Activated CD8-positive, alpha-beta memory T cell treated with anti-CD3 and anti-CD28 coated beads, Interleukin-2, amount 10 ng/mL, durations not matched to agents 7 days and 5 days (primary cell): ENCODE results near the gene RAD51B. TPM values are rescaled to one million over a fixed set of nuclear protein-coding genes. Genes with fewer than 3 reads are reported as not detected.

Experiments
- ATAC-seq: fragments of 150-1000 bp; cut with Tn5 transposase; one replicate; pipeline ENCODE4 v1.10.0; 2021; ENCODE audit warnings: moderate library complexity
- CTCF ChIA-PET: fragments of 350-600 bp; sonication (Branson Sonifier 250); formaldehyde crosslinking; loops from one replicate; lab custom pipeline; 2021; ENCODE audit warnings: antibody characterized with exemption; lab: Charles Lee
- DNase-seq: peaks from one replicate; pipeline ENCODE4 v3.0.0-alpha.2; 2020
- H3K27ac Mint-ChIP-seq: one replicate; pipeline ENCODE4 v1.8.0; 2021; ENCODE audit warnings: mild to moderate bottlenecking, mixed read lengths
- H3K27me3 Mint-ChIP-seq: one replicate; pipeline ENCODE4 v1.8.0; 2021; ENCODE audit warnings: mixed read lengths
- H3K36me3 Mint-ChIP-seq: one replicate; pipeline ENCODE4 v1.8.0; 2021; ENCODE audit warnings: mild to moderate bottlenecking, mixed read lengths
- H3K4me1 Mint-ChIP-seq: one replicate; pipeline ENCODE4 v1.8.0; 2021; ENCODE audit warnings: mixed read lengths
- H3K4me3 Mint-ChIP-seq: one replicate; pipeline ENCODE4 v1.8.0; 2021; ENCODE audit warnings: mild to moderate bottlenecking, moderate library complexity, mixed read lengths
- H3K9me3 Mint-ChIP-seq: one replicate; pipeline ENCODE4 v1.8.0; 2022; ENCODE audit warnings: low read depth, mixed read lengths
- total RNA-seq, 2 experiments: library from RNA; stranded (reverse); gene quantifications; one replicate each; pipeline ENCODE4 v1.2.3, GENCODE V29; 2021

Gene RAD51B
- total RNA-seq, 2 experiments from 2014 or later = 35.3 to 55.5 TPM

GRCh38 chr14:68308726-68309520 lies 489.3 kb downstream of the RAD51B start:
- Mint-ChIP-seq H3K27ac (no peak overlapping the region), H3K9me3 (no peaks in the 10 kb centered on the region), H3K4me3 (no peak overlapping the region), H3K36me3 (peaks cover 1% of the 10 kb centered on the region), H3K27me3 (no peaks in the 10 kb centered on the region), H3K4me1 (peaks cover 11% of the 10 kb centered on the region)
- ATAC-seq = no peak
- CTCF ChIA-PET = interaction anchor here (0.8 kb wide), 1 partner anchor 11 kb away, joined by 3 read pairs; no protein-coding TSS in a partner anchor
- DNase-seq = no peak

DNA sequence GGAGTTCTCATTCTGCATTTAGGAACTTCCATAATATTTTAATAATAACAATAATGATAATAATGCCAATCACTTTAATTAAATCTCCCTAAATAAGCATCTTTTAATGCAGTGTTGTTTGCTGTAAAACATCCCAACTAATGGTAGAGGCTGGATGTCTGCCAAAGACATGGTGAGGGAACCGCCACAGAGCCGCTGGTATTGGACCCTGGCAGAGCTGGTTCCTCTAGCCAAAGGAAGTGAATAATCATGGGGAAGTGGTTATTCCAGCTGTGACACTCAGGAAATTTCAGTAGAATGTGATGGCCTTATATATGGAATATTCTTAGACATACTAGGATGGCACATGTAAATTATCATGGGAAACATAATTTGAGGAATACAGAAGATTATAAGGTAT lies 490.0 kb downstream of the RAD51B start:
- Mint-ChIP-seq H3K4me3 (no peak overlapping the region), H3K9me3 (no peaks in the 10 kb centered on the region), H3K36me3 (peaks cover 1% of the 10 kb centered on the region), H3K27ac (no peak overlapping the region), H3K4me1 (peaks cover 11% of the 10 kb centered on the region), H3K27me3 (no peaks in the 10 kb centered on the region)
- ATAC-seq = no peak
- DNase-seq = no peak
- CTCF ChIA-PET = no interaction called here

GRCh38 chr14:68312300-68312699 lies 492.7 kb downstream of the RAD51B start:
- no peak overlapping the region for H3K27ac Mint-ChIP-seq
- CTCF ChIA-PET = no interaction called here
- H3K27me3 Mint-ChIP-seq = no peaks in the 10 kb centered on the region
- no peak for ATAC-seq
- H3K4me3 Mint-ChIP-seq = no peak overlapping the region
- H3K9me3 Mint-ChIP-seq = no peaks in the 10 kb centered on the region
- DNase-seq = no peak
- H3K4me1 Mint-ChIP-seq = peaks cover 14% of the 10 kb centered on the region
- peaks cover 6% of the 10 kb centered on the region for H3K36me3 Mint-ChIP-seq

DNA sequence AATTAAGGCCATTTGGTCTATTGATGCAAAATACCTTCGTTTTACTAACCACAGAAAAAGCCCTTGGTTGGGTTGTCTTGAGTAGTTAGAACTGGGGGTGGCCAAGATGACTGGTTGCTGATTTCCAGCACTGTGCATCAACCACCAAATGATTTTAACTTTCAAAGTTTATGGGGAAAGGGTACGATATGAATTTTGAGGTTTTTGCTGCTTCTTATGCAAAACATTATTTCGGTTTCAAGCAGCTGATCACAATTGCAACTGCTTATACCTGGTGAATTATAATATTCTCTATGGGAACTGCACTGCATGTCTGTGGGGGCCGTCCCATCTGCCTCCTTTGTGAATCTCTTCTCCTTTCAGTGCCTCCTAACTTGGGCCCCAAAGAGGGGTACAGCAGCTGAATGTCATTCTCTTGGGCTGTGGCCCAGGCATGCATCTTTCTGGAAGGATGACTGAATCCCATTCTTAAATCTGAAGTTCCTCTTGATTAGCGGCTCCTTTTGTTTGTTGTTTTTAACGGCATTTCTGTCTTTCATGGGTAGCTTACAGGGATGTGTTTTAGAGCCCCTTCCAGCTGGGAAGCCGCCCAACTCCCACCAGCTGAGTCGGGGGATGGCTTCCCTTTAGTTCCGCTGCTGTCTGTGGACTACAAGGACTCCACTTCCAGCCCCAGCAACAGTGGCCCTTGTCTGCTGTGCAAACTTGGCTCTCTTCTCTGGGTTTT lies 493.5 kb downstream of the RAD51B start:
- Mint-ChIP-seq H3K36me3 (peaks cover 10% of the 10 kb centered on the region), H3K27ac (no peak overlapping the region), H3K27me3 (no peaks in the 10 kb centered on the region), H3K4me1 (peaks cover 14% of the 10 kb centered on the region), H3K9me3 (no peaks in the 10 kb centered on the region), H3K4me3 (no peak overlapping the region)
- CTCF ChIA-PET = no interaction called here
- ATAC-seq (no peak), DNase-seq (no peak)

DNA sequence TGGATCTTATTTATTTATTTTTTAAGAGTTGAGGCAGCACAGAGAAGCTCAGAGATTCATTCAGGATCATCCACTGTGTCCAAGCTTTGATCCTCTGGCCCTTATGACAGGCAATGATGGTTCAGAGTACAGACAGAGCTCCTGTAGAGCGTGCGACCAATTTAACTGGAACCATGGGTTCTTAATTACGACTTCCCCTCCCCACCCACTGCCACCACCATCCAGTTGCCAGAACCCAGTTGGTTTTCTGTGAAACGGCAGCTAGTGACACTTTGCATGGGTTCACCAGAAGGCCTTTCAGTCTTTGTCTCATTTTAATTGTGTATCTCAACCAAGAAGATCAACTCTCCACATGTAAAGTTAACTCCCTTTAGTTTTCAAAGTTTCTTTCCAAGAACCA lies 495.1 kb downstream of the RAD51B start:
- H3K36me3 Mint-ChIP-seq = peaks cover 10% of the 10 kb centered on the region
- CTCF ChIA-PET = no interaction called here
- no peak overlapping the region for H3K27ac Mint-ChIP-seq
- no peaks in the 10 kb centered on the region for H3K27me3 Mint-ChIP-seq
- DNase-seq (no peak), ATAC-seq (no peak)
- no peaks in the 10 kb centered on the region for H3K9me3 Mint-ChIP-seq
- H3K4me1 Mint-ChIP-seq = peaks cover 14% of the 10 kb centered on the region
- no peak overlapping the region for H3K4me3 Mint-ChIP-seq

DNA sequence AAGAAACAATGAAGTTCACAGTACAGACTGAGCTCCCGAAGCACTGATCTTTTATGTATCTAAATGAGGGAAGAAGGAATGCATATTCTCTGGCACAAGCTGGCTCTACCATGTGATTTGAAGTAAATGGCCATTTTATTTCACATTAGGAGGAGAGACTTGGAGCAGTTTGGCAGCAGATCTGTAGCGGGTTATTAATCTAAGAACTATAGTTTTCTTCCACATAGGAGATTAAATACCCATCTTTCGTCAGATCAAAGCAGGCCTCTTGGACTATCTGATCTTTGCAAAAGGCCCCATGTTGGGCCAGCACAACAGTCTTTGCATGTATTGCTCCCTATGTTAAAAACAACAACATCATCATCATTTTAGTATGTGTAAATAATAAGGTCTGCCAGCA lies 495.5 kb downstream of the RAD51B start:
- H3K27ac Mint-ChIP-seq = no peak overlapping the region
- no peaks in the 10 kb centered on the region for H3K27me3 Mint-ChIP-seq
- H3K4me3 Mint-ChIP-seq = no peak overlapping the region
- peaks cover 10% of the 10 kb centered on the region for H3K36me3 Mint-ChIP-seq
- CTCF ChIA-PET = no interaction called here
- H3K9me3 Mint-ChIP-seq = no peaks in the 10 kb centered on the region
- peaks cover 14% of the 10 kb centered on the region for H3K4me1 Mint-ChIP-seq
- no peak for DNase-seq
- ATAC-seq = no peak

DNA sequence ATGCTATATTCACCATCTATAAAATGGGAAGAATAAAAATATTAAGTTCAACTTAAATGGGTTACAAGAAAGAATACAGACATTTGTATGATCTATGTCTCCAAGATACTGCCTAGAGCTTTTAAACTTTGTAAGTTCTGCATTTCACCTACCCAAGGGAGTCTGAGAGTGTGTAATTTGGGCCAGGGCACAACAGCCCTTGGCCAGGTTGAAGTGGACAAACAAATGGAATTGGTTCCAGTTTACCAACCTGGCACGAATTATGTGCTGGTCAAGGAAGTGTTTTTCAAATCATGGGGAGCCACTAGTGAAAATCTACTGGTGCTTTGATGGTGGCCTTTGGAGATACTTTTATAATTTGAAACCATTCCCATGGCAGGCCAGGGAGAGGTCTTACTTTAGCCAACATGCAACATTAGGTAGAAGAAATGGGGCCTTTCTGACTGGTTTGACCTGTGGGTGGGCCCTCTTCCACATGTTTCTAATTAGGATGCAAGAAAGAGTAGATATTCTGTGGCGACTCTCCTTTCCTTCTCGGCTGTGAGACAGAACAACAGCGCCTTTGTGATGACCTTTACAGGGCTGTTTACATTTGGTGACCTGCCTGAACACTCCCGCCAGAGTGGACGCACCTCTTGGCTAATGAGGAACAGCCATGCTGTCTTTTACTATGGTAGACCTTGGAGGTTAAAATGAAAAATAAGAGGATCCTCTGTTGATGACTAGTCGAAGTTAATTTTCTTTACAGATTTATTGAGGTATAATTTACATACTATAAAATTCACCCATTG lies 496.7 kb downstream of the RAD51B start:
- Mint-ChIP-seq H3K27ac (no peak overlapping the region), H3K4me3 (no peak overlapping the region), H3K9me3 (no peaks in the 10 kb centered on the region), H3K36me3 (peaks cover 10% of the 10 kb centered on the region), H3K27me3 (no peaks in the 10 kb centered on the region), H3K4me1 (peaks cover 14% of the 10 kb centered on the region)
- CTCF ChIA-PET = interaction anchor here (0.8 to 1.6 kb wide), 2 partner anchors 46 to 472 kb away, joined by 3 to 5 read pairs; no protein-coding TSS in a partner anchor
- no peak for DNase-seq
- no peak for ATAC-seq

- Mint-ChIP-seq H3K4me1 (peaks cover 14% of the 10 kb centered on the region), H3K36me3 (peaks cover 10% of the 10 kb centered on the region), H3K4me3 (no peak overlapping the region), H3K9me3 (no peaks in the 10 kb centered on the region), H3K27ac (no peak overlapping the region), H3K27me3 (no peaks in the 10 kb centered on the region)
- CTCF ChIA-PET = interaction anchor here (0.8 to 1.6 kb wide), 2 partner anchors 47 to 472 kb away, joined by 3 to 5 read pairs; no protein-coding TSS in a partner anchor
- DNase-seq (no peak), ATAC-seq (no peak)
Observed at GRCh38 chr14:68317239-68317638, 497.7 kb downstream of the RAD51B start.

GRCh38 chr14:68318828-68319227 lies 499.2 kb downstream of the RAD51B start:
- H3K9me3 Mint-ChIP-seq = no peaks in the 10 kb centered on the region
- no peak overlapping the region for H3K27ac Mint-ChIP-seq
- H3K36me3 Mint-ChIP-seq = peaks cover 9% of the 10 kb centered on the region
- H3K27me3 Mint-ChIP-seq = no peaks in the 10 kb centered on the region
- peaks cover 3% of the 10 kb centered on the region for H3K4me1 Mint-ChIP-seq
- DNase-seq = no peak
- H3K4me3 Mint-ChIP-seq = no peak overlapping the region
- ATAC-seq = no peak
- CTCF ChIA-PET = no interaction called here

GRCh38 chr14:68320495-68320894 lies 500.9 kb downstream of the RAD51B start:
- Mint-ChIP-seq H3K36me3 (peaks cover 5% of the 10 kb centered on the region), H3K27ac (no peak overlapping the region), H3K4me1 (no peaks in the 10 kb centered on the region), H3K27me3 (no peaks in the 10 kb centered on the region), H3K9me3 (no peaks in the 10 kb centered on the region), H3K4me3 (no peak overlapping the region)
- no peak for DNase-seq
- CTCF ChIA-PET = interaction anchor here (1.1 kb wide), 1 partner anchor 12 kb away, joined by 3 read pairs; no protein-coding TSS in a partner anchor
- no peak for ATAC-seq

GRCh38 chr14:68322940-68323620 lies 503.5 kb downstream of the RAD51B start:
- H3K4me1 Mint-ChIP-seq = no peaks in the 10 kb centered on the region
- CTCF ChIA-PET = no interaction called here
- no peak overlapping the region for H3K27ac Mint-ChIP-seq
- no peak for ATAC-seq
- no peak for DNase-seq
- no peak overlapping the region for H3K4me3 Mint-ChIP-seq
- H3K27me3 Mint-ChIP-seq = no peaks in the 10 kb centered on the region
- no peaks in the 10 kb centered on the region for H3K36me3 Mint-ChIP-seq
- no peaks in the 10 kb centered on the region for H3K9me3 Mint-ChIP-seq

- no peak for ATAC-seq
- Mint-ChIP-seq H3K9me3 (no peaks in the 10 kb centered on the region), H3K27ac (no peak overlapping the region), H3K36me3 (peaks cover 4% of the 10 kb centered on the region), H3K4me1 (peaks cover 2% of the 10 kb centered on the region), H3K4me3 (no peak overlapping the region), H3K27me3 (no peaks in the 10 kb centered on the region)
- CTCF ChIA-PET = no interaction called here
- DNase-seq = no peak
Observed at GRCh38 chr14:68325267-68325807, 505.8 kb downstream of the RAD51B start.
